Neural crest cell (in vitro differentiated cells): ENCODE measurements around the gene PLGLB1. TPM values are rescaled to one million over a fixed set of nuclear protein-coding genes. Genes with fewer than 3 reads are reported as not detected.
A peak's percentile ranks its signal among the peaks of the same experiment; 100 is the strongest.
"Not testable (repeated sequence)": the region's sequence is repeated elsewhere in the genome, so short reads cannot be mapped to it uniquely, and the experiment has no call there.

Experiments used
- DNase-seq: peaks from one replicate; pipeline ENCODE4 v3.0.0; 2021; ENCODE audit warnings: low read depth, mixed read lengths, low spot score
- H3K27ac Mint-ChIP-seq: one replicate; pipeline ENCODE4 v1.8.0; 2021; ENCODE audit warnings: mild to moderate bottlenecking, mixed read lengths; ENCODE audit not compliant: unreplicated experiment
- H3K27me3 Mint-ChIP-seq: 2 replicates; pipeline ENCODE4 v1.8.0; 2021; ENCODE audit warnings: low read depth, mild to moderate bottlenecking, mixed read lengths
- H3K36me3 Mint-ChIP-seq: 2 replicates; pipeline ENCODE4 v1.8.0; 2021; ENCODE audit warnings: low read depth, mild to moderate bottlenecking, mixed read lengths
- H3K4me1 Mint-ChIP-seq: 2 replicates; pipeline ENCODE4 v1.8.0; 2021; ENCODE audit warnings: mixed read lengths
- H3K4me3 Mint-ChIP-seq: one replicate; pipeline ENCODE4 v1.8.0; 2021; ENCODE audit warnings: mild to moderate bottlenecking, mixed read lengths
- H3K9me3 Mint-ChIP-seq: 2 replicates; pipeline ENCODE4 v1.8.0; 2021; ENCODE audit warnings: mixed read lengths
- long read RNA-seq: library from polyadenylated mRNA; unstranded; transcript quantifications from one replicate; pipeline ENCODE4 v2.0.0, GENCODE V29; 2020
- total RNA-seq: library from RNA; stranded (reverse); gene quantifications from 2 replicates; pipeline ENCODE4 v1.2.1, GENCODE V29; 2021
- TF ChIP-seq, protein P1 (sequence below): fragments of 200-600 bp; sonication (generic); conservative IDR thresholded peaks from 2 replicates; pipeline ENCODE4 v1.5.0; 2021; ENCODE audit warnings: antibody characterized with exemption, mild to moderate bottlenecking

Gene PLGLB1
- 3.6 and 4.6 TPM in 2 replicates for total RNA-seq
- long read RNA-seq, partial matches to known transcripts, result 0 of 2 reads
- long read RNA-seq, other reads (novel, unspliced or antisense), result 2 of 2 reads

DNA sequence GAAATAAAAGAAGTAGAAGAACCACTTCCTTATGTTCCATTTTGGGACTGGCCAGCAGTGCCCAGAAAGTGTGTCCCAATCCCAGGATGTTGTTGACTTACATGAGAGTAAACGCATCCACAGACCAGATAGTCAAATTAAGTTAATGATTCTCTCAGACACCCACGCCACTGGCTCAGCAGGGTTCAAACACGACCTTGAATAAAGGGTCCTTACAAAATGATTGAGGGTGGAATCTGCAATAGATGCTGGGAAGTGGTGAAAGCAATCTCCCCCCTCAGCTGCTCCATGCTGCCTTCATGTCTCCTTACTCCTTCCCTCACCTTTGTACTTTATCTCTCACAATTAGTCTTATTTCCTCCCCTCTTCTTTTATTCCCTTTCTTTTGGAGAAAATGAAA, at the start of gene PLGLB1:
Gene PLGLB1 (minus strand): TSS at position 101 of the 400 bp plus-strand sequence. CDS start 61 bp downstream, at position 40.
- H3K27ac Mint-ChIP-seq, H3K4me3 Mint-ChIP-seq, H3K9me3 Mint-ChIP-seq, H3K4me1 Mint-ChIP-seq, H3K27me3 Mint-ChIP-seq, H3K36me3 Mint-ChIP-seq, DNase-seq: not testable (repeated sequence)

DNA sequence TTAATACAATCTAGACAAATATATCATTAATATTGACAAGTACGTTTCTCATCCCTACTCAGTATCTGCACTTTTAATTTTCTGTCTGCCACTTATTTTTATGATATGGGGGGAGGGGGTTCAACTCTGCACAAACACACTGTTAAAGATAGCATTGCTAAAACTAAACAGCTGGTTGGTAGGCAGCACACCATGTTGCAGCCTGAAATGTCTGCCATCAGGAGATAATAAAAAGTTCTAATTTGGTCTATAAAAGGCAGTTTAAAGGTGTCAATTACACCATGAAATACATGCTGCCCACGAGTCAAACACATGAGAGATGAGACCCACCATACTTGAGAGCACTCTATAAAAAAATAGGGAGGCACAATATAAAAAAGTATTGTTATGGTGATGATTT, 42.7 kb upstream of the PLGLB1 start:
- H3K9me3 Mint-ChIP-seq, H3K36me3 Mint-ChIP-seq, H3K27me3 Mint-ChIP-seq, H3K4me3 Mint-ChIP-seq, DNase-seq, H3K27ac Mint-ChIP-seq, H3K4me1 Mint-ChIP-seq: not testable (repeated sequence)

DNA sequence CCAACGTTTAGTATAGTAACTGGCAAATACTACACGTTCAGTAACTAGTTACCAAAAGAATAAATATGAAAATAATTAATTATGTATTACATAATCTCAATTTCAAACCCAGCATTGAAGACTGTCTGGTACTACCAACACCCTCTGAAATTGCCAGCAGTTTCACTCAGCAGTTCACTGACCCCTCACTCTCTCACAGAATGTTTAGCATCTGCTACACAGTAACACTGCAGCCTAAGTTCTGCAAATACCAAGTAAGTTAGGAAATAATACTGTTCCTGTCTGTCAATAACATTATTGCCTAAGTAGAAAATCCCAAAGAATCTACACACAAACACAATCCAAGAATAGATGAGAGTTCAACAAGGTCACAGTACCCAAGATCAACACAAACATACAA, 41.8 kb upstream of the PLGLB1 start:
- not testable (repeated sequence) for H3K27me3 Mint-ChIP-seq, H3K9me3 Mint-ChIP-seq, DNase-seq, H3K36me3 Mint-ChIP-seq, H3K27ac Mint-ChIP-seq, H3K4me3 Mint-ChIP-seq, H3K4me1 Mint-ChIP-seq

DNA sequence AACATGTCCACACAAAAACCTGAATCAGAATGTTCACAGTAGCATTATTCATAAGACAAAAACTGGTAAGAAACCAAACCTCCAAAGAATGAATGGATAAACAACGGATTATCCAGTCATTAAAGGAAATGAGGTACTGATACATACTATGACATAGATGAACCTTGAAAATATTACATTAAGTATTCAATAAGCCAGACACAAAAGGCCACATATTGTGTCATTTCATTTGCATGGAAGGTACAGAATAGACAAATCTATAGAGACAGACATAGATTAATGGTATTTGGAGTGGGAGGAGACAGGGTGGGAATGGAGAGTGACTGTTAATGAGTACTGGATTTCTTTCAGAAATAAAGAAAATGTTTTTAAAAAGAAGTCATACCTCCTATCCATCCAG, 39.9 kb upstream of the PLGLB1 start:
- H3K27ac Mint-ChIP-seq, H3K9me3 Mint-ChIP-seq, H3K36me3 Mint-ChIP-seq, DNase-seq, H3K4me3 Mint-ChIP-seq, H3K27me3 Mint-ChIP-seq, H3K4me1 Mint-ChIP-seq: not testable (repeated sequence)

DNA sequence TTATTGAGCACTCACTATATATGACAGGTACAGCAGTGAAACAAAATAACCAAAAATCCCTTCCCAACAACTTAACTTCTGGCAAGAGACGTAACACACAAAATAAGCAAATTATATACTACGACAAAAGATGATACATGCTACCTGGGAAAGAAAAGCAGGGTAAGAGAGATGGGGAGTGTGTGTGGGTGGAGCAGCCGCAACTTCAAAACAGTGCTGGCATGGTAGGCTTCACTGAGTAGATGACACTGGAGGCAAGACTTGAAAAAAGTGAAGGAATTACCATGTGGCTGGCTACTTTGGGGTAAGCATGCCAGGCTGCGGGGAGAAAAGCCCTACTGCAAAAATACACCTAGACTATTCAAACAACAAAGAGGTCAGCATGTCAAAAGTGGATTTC, 36.0 kb upstream of the PLGLB1 start:
- H3K4me3 Mint-ChIP-seq, H3K27me3 Mint-ChIP-seq, H3K9me3 Mint-ChIP-seq, DNase-seq, H3K4me1 Mint-ChIP-seq, H3K36me3 Mint-ChIP-seq, H3K27ac Mint-ChIP-seq: not testable (repeated sequence)

DNA sequence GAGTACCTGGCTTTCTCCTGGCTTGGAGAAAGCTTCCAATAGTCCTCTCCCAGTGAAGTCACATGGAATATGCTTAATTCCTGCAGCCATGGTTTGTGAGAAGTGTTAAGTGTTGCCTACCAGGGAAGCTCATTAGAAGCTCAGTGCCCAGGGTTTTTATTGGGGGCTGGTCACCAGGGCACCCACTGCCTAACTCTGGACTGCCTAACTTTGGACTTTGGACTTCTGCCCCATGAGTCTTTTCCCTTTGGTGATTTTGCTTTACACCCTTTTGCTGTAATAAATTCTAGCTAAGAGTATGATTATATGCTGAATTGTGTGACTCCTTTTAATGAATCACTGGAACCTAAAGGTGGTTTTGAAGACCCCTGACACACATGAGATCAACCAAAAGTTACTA, 35.2 kb upstream of the PLGLB1 start:
- not testable (repeated sequence) for H3K27ac Mint-ChIP-seq, H3K4me1 Mint-ChIP-seq, H3K9me3 Mint-ChIP-seq, DNase-seq, H3K4me3 Mint-ChIP-seq, H3K27me3 Mint-ChIP-seq, H3K36me3 Mint-ChIP-seq

DNA sequence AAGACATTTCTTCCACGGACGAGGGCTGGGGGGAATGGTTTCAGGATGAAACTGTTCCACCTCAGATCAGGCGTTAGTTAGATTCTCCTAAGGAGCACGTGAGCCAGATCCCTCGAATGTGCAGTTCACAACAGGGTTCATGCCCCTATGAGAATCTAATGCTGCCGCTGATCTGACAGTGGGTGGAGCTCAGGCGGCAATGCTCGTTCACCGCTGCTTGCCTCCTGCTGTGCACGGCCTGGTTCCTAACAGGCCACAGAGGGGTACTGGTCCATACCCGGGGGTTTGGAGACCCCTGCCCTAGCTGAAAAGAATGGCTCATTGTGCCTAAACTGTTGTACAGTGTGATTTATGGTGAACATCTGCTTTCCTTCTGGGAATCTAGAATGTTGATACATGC, 34.8 kb upstream of the PLGLB1 start:
- H3K4me3 Mint-ChIP-seq, H3K36me3 Mint-ChIP-seq, H3K4me1 Mint-ChIP-seq, H3K27me3 Mint-ChIP-seq, H3K27ac Mint-ChIP-seq, H3K9me3 Mint-ChIP-seq, DNase-seq: not testable (repeated sequence)

DNA sequence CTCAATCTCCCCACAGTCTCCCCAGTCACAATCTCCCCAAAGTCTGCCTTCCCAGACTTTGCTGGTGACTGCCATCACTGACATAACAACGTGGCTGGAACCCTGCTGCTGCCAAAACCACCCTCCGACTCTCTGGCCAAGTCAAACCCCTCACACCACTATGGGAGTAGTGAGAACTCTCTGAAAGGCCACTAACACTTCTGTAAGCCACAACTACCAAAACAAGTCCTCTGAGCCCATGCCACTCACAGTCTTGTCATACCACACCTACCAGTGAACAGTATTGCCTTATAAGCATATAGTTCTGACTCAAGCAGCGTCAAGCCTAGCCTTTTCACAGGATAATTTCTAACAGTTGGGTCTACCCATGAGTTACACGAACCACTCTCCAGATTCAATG, 32.7 kb upstream of the PLGLB1 start:
- H3K4me1 Mint-ChIP-seq, H3K4me3 Mint-ChIP-seq, H3K27ac Mint-ChIP-seq, H3K36me3 Mint-ChIP-seq, H3K27me3 Mint-ChIP-seq, DNase-seq, H3K9me3 Mint-ChIP-seq: not testable (repeated sequence)

DNA sequence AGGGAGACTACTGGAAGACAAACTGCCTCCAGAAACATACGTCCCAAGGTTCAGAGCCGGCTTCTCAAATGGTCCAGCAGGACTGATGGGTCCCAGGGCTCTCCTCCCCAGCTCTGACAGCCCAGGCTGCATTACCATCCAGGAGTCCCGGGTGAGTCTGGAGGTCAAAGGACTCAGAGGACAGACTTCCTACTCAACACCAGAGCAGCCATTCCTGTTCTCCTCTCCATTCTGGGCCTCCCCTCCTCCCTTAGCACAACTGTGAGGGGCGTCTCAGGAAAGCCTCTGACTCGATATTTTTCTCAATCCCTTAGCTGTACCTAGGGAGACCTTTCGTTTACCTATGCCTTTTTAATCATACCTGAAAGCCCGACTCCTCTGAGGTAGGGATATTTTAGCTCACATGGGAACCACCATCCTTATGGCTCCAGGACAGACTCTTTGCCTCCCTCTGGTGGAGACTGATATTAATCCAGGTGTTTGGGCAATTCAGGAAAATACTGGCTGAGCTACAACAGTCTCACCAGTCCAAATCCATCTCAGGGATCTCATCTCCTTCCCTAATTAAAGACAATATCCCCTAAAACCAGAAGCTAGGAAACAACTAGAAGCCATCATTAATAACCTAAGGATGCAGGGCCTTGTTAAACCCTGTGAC, 19.8 kb upstream of the PLGLB1 start:
- not testable (repeated sequence) for H3K4me1 Mint-ChIP-seq, H3K27me3 Mint-ChIP-seq, H3K27ac Mint-ChIP-seq, H3K36me3 Mint-ChIP-seq, H3K9me3 Mint-ChIP-seq, H3K4me3 Mint-ChIP-seq
- TF ChIP-seq, protein P1, sequence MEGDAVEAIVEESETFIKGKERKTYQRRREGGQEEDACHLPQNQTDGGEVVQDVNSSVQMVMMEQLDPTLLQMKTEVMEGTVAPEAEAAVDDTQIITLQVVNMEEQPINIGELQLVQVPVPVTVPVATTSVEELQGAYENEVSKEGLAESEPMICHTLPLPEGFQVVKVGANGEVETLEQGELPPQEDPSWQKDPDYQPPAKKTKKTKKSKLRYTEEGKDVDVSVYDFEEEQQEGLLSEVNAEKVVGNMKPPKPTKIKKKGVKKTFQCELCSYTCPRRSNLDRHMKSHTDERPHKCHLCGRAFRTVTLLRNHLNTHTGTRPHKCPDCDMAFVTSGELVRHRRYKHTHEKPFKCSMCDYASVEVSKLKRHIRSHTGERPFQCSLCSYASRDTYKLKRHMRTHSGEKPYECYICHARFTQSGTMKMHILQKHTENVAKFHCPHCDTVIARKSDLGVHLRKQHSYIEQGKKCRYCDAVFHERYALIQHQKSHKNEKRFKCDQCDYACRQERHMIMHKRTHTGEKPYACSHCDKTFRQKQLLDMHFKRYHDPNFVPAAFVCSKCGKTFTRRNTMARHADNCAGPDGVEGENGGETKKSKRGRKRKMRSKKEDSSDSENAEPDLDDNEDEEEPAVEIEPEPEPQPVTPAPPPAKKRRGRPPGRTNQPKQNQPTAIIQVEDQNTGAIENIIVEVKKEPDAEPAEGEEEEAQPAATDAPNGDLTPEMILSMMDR, result peak; percentile 57
- DNase-seq, result peak; percentile 11

DNA sequence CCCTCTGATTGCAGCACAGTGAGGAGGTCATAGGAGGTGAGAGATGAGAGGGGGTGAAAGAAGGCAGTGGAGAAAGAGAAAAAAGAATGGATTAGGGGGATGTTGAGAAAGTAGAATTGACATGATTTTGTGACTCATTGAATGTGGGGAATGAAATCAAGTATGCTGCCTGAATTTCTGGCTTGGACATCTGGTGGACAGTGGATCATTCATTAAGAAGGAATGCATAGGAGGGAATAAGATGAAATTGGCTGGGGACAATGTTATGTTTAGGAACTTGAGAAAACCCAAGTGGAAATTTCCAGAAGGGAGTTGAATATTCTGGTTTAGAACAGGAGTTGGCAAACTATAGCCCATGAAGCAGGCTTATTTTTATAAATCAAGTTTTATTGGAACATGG, 7.0 kb upstream of the PLGLB1 start:
- H3K4me1 Mint-ChIP-seq, H3K36me3 Mint-ChIP-seq, DNase-seq, H3K27ac Mint-ChIP-seq, H3K4me3 Mint-ChIP-seq, H3K9me3 Mint-ChIP-seq, H3K27me3 Mint-ChIP-seq: not testable (repeated sequence)

DNA sequence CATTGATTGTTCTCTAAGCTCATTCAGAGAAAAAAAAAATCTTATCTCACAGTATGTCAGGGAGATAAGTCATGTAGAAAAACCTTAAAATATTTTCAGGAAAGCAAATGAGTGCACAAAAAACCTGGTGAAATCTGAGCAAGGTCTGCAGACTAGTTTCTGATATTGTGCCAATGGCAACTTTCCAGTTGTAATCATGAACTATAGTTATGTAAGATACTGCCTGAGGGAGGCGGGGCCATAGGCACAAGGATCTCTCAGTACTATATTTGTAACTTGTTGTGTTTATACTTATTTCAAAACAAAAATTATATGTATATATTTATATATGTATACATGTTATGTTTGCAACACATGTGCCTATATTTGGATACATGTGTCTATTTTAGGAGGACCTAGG, 5.2 kb upstream of the PLGLB1 start:
- not testable (repeated sequence) for H3K4me1 Mint-ChIP-seq, H3K36me3 Mint-ChIP-seq, H3K9me3 Mint-ChIP-seq, DNase-seq, H3K4me3 Mint-ChIP-seq, H3K27ac Mint-ChIP-seq, H3K27me3 Mint-ChIP-seq

DNA sequence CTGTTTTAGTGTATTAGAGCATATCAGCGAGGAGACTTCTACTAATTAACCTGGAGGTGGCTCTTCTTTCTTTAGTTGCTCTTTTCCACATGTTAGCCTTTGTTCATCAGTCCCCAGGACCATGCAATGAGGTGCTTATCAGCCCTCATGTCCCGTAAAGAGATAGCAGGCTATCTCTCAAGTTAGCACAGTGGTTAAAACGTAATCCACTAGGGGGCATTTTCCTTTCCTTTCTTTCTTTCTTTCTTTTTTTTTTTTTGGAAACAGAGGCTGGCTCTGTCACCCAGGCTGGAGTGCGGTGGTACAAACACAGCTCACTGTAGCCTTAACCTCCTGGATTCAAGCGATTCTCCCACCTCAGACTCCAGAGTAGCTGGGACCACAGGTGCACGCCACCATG, 4.3 kb upstream of the PLGLB1 start:
- DNase-seq, H3K36me3 Mint-ChIP-seq, H3K4me1 Mint-ChIP-seq, H3K4me3 Mint-ChIP-seq, H3K27ac Mint-ChIP-seq, H3K27me3 Mint-ChIP-seq, H3K9me3 Mint-ChIP-seq: not testable (repeated sequence)

DNA sequence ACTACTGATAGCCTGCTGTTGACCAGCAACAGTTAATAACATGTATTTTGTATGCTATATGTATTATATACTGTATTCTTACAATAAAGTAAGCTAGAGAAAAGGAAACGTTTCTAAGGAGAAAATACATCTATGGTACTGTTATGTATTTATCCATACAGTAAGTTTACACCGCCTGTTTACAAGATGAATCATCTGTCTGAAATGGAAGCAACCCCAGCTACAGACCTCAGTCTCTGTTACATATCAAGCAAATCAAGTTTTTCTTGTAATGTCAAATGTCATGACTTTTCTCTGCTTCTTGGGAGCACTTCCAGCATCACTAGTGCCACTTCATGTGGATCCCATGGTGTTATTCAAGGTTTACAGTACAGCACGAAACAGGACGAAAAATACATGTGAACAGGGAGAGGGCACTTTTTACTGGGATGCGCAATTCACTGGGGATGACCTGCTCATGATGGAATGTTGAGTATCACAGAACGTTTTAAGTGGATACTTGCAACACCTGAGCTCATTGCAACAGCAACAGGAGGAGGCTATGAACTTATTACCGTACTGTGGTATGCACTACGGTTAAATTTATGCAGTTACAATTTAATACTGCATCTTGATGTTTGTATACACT, 2.5 kb upstream of the PLGLB1 start:
- H3K4me1 Mint-ChIP-seq, result not testable (repeated sequence)

More for the DNA sequence above, 2.5 kb upstream of the PLGLB1 start:
- not testable (repeated sequence) for DNase-seq, H3K4me3 Mint-ChIP-seq, H3K9me3 Mint-ChIP-seq, H3K27ac Mint-ChIP-seq, H3K36me3 Mint-ChIP-seq, H3K27me3 Mint-ChIP-seq
